Ovary (tissue), 3 donors: ENCODE data around the gene MAPK8IP1.

Experiments
- EP300 ChIP-seq: sonication (generic); formaldehyde crosslinking; IDR thresholded peaks from one replicate; pipeline ENCODE4 v1.6.1; 2017; ENCODE audit warnings: antibody characterized with exemption
- POLR2A ChIP-seq: fragments of 450-650 bp; IDR thresholded peaks from one replicate; pipeline ENCODE4 v1.6.1; 2017; ENCODE audit warnings: antibody characterized with exemption, mild to moderate bottlenecking, moderate library complexity
- TF ChIP-seq, protein P1 (sequence below), 3 donors: fragments of 450-650 bp in 2 of 3; fragments of 200-600 bp in 1 of 3; IDR thresholded peaks; one replicate each; pipeline versions ENCODE4 v1.5.1 to v1.8.0; 2016 to 2022; ENCODE audit warnings: antibody characterized with exemption in 3 of 3, mild to moderate bottlenecking in 1 of 3
- donor health status: DM: no; HTN: no; CAD: no.

GRCh38 chr11:45915446-45915845, 30.0 kb downstream of the MAPK8IP1 start:
- TF ChIP-seq, protein P1, sequence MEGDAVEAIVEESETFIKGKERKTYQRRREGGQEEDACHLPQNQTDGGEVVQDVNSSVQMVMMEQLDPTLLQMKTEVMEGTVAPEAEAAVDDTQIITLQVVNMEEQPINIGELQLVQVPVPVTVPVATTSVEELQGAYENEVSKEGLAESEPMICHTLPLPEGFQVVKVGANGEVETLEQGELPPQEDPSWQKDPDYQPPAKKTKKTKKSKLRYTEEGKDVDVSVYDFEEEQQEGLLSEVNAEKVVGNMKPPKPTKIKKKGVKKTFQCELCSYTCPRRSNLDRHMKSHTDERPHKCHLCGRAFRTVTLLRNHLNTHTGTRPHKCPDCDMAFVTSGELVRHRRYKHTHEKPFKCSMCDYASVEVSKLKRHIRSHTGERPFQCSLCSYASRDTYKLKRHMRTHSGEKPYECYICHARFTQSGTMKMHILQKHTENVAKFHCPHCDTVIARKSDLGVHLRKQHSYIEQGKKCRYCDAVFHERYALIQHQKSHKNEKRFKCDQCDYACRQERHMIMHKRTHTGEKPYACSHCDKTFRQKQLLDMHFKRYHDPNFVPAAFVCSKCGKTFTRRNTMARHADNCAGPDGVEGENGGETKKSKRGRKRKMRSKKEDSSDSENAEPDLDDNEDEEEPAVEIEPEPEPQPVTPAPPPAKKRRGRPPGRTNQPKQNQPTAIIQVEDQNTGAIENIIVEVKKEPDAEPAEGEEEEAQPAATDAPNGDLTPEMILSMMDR (IDR thresholded peaks at IDR 0.05) = no peak
- TF ChIP-seq POLR2A (no peak), EP300 (no peak)
